ENCODE results near the gene LCN12. TPM values are rescaled to one million over a fixed set of nuclear protein-coding genes. Genes with fewer than 3 reads are reported as not detected.

Gene LCN12
- total RNA-seq, 1 donor from 2014 or later: 1.5 TPM

GRCh38 chr9:136970361-136970760, 18.3 kb downstream of the LCN12 start:
- no peaks in the 10 kb centered on the region for H3K9me3 Mint-ChIP-seq (ENCODE audit: unreplicated experiment)
- H3K36me3 Mint-ChIP-seq (ENCODE audit: low read depth, unreplicated experiment): no peaks in the 10 kb centered on the region
- no peak for DNase-seq (ENCODE audit: low spot score)
- no peaks in the 10 kb centered on the region for H3K4me1 Mint-ChIP-seq (ENCODE audit: unreplicated experiment)
- no peak overlapping the region for H3K27ac Mint-ChIP-seq (ENCODE audit: unreplicated experiment)
- no peak for TF ChIP-seq CTCF (IDR thresholded peaks at IDR 0.05; ENCODE audit: unreplicated experiment)
- H3K27me3 Mint-ChIP-seq (ENCODE audit: unreplicated experiment): peaks cover 5% of the 10 kb centered on the region
- no peak overlapping the region for H3K4me3 Mint-ChIP-seq (ENCODE audit: unreplicated experiment)

GRCh38 chr9:136971746-136972145, 19.7 kb downstream of the LCN12 start:
- Mint-ChIP-seq H3K36me3 (ENCODE audit: low read depth, unreplicated experiment) (no peaks in the 10 kb centered on the region), H3K9me3 (ENCODE audit: unreplicated experiment) (no peaks in the 10 kb centered on the region), H3K4me3 (ENCODE audit: unreplicated experiment) (no peak overlapping the region), H3K4me1 (ENCODE audit: unreplicated experiment) (no peaks in the 10 kb centered on the region), H3K27me3 (ENCODE audit: unreplicated experiment) (no peaks in the 10 kb centered on the region), H3K27ac (ENCODE audit: unreplicated experiment) (no peak overlapping the region)
- DNase-seq (ENCODE audit: low spot score): no peak
- no peak for TF ChIP-seq CTCF (IDR thresholded peaks at IDR 0.05; ENCODE audit: unreplicated experiment)

- H3K9me3 Mint-ChIP-seq (ENCODE audit: unreplicated experiment): no peaks in the 10 kb centered on the region
- H3K4me1 Mint-ChIP-seq (ENCODE audit: unreplicated experiment): no peaks in the 10 kb centered on the region
- no peak overlapping the region for H3K27ac Mint-ChIP-seq (ENCODE audit: unreplicated experiment)
- no peaks in the 10 kb centered on the region for H3K36me3 Mint-ChIP-seq (ENCODE audit: low read depth, unreplicated experiment)
- no peak for DNase-seq (ENCODE audit: low spot score)
- H3K4me3 Mint-ChIP-seq (ENCODE audit: unreplicated experiment): no peak overlapping the region
- no peak for TF ChIP-seq CTCF (IDR thresholded peaks at IDR 0.05; ENCODE audit: unreplicated experiment)
- peaks cover 1% of the 10 kb centered on the region for H3K27me3 Mint-ChIP-seq (ENCODE audit: unreplicated experiment)
Measured at GRCh38 chr9:136972335-136972734, 20.3 kb downstream of the LCN12 start.

GRCh38 chr9:136972743-136973142, 20.7 kb downstream of the LCN12 start:
- no peak for TF ChIP-seq CTCF (IDR thresholded peaks at IDR 0.05; ENCODE audit: unreplicated experiment)
- no peak for DNase-seq (ENCODE audit: low spot score)
- Mint-ChIP-seq H3K36me3 (ENCODE audit: low read depth, unreplicated experiment) (no peaks in the 10 kb centered on the region), H3K9me3 (ENCODE audit: unreplicated experiment) (no peaks in the 10 kb centered on the region), H3K4me1 (ENCODE audit: unreplicated experiment) (no peaks in the 10 kb centered on the region), H3K27ac (ENCODE audit: unreplicated experiment) (no peak overlapping the region), H3K27me3 (ENCODE audit: unreplicated experiment) (peaks cover 1% of the 10 kb centered on the region), H3K4me3 (ENCODE audit: unreplicated experiment) (no peak overlapping the region)

- H3K27me3 Mint-ChIP-seq (ENCODE audit: unreplicated experiment): peaks cover 1% of the 10 kb centered on the region
- DNase-seq (ENCODE audit: low spot score): no peak
- no peaks in the 10 kb centered on the region for H3K36me3 Mint-ChIP-seq (ENCODE audit: low read depth, unreplicated experiment)
- no peak for TF ChIP-seq CTCF (IDR thresholded peaks at IDR 0.05; ENCODE audit: unreplicated experiment)
- no peak overlapping the region for H3K27ac Mint-ChIP-seq (ENCODE audit: unreplicated experiment)
- no peak overlapping the region for H3K4me3 Mint-ChIP-seq (ENCODE audit: unreplicated experiment)
- no peaks in the 10 kb centered on the region for H3K4me1 Mint-ChIP-seq (ENCODE audit: unreplicated experiment)
- H3K9me3 Mint-ChIP-seq (ENCODE audit: unreplicated experiment): no peaks in the 10 kb centered on the region
Measured at GRCh38 chr9:136973618-136974617, 21.8 kb downstream of the LCN12 start.

Measured in endothelial cell (in vitro differentiated cells).